Activated CD8-positive, alpha-beta T cell treated with anti-CD3 and anti-CD28 coated beads for 36 hours (primary cell): ENCODE measurements around the gene XPO4. TPM values are rescaled to one million over a fixed set of nuclear protein-coding genes. Genes with fewer than 3 reads are reported as not detected.
"Not testable (repeated sequence)": the region's sequence is repeated elsewhere in the genome, so short reads cannot be mapped to it uniquely, and the experiment has no call there.

ENCODE experiments used
- ATAC-seq: fragments of 200-7000 bp; cut with Tn5 transposase; one replicate; pipeline ENCODE4 v1.10.0; 2021; ENCODE audit warnings: mild to moderate bottlenecking, moderate library complexity
- CTCF ChIA-PET: fragments of 350-600 bp; sonication (Branson Sonifier 250); formaldehyde crosslinking; loops from one replicate; lab custom pipeline; 2021; ENCODE audit warnings: antibody characterized with exemption; lab: Charles Lee
- POLR2A ChIA-PET: fragments of 350-600 bp; sonication (Branson Sonifier 250); formaldehyde crosslinking; loops from one replicate; lab custom pipeline; 2021; ENCODE audit warnings: antibody characterized with exemption; lab: Charles Lee
- DNase-seq: peaks from one replicate; pipeline ENCODE4 v3.0.0-alpha.2; 2020
- H3K27ac Mint-ChIP-seq: one replicate; pipeline ENCODE4 v1.8.0; 2021; ENCODE audit warnings: mild to moderate bottlenecking, mixed read lengths
- H3K27me3 Mint-ChIP-seq: one replicate; pipeline ENCODE4 v1.8.0; 2021; ENCODE audit warnings: mixed read lengths
- H3K36me3 Mint-ChIP-seq: one replicate; pipeline ENCODE4 v1.8.0; 2021; ENCODE audit warnings: low read depth, mixed read lengths
- H3K4me1 Mint-ChIP-seq: one replicate; pipeline ENCODE4 v1.8.0; 2021; ENCODE audit warnings: low read depth, mixed read lengths
- H3K4me3 Mint-ChIP-seq: one replicate; pipeline ENCODE4 v1.8.0; 2021; ENCODE audit warnings: mild to moderate bottlenecking, moderate library complexity, mixed read lengths
- H3K9me3 Mint-ChIP-seq: one replicate; pipeline ENCODE4 v1.8.0; 2021; ENCODE audit warnings: mixed read lengths
- intact Hi-C: fragments of 100-400 bp; cut with micrococcal nuclease; formaldehyde crosslinking; loops from one replicate; pipeline ENCODE4 v1.10.0; 2022
- total RNA-seq, 2 experiments: library from RNA; stranded (reverse); gene quantifications; one replicate each; pipeline ENCODE4 v1.2.3, GENCODE V29; 2021
- TF ChIP-seq, protein P1 (sequence below): fragments of 200-600 bp; IDR thresholded peaks from one replicate; pipeline ENCODE4 v1.8.0; 2022; ENCODE audit warnings: antibody characterized with exemption, mild to moderate bottlenecking

XPO4 gene
- total RNA-seq, 2 experiments from 2014 or later, result 26.6 to 28.0 TPM

- CTCF ChIA-PET, result no interaction called here
- intact Hi-C loops, result loop anchor here (5.0 kb wide), 1 partner anchor 537 kb away; no protein-coding TSS in a partner anchor
- no peaks in the 10 kb centered on the region for H3K9me3 Mint-ChIP-seq
- TF ChIP-seq, protein P1, sequence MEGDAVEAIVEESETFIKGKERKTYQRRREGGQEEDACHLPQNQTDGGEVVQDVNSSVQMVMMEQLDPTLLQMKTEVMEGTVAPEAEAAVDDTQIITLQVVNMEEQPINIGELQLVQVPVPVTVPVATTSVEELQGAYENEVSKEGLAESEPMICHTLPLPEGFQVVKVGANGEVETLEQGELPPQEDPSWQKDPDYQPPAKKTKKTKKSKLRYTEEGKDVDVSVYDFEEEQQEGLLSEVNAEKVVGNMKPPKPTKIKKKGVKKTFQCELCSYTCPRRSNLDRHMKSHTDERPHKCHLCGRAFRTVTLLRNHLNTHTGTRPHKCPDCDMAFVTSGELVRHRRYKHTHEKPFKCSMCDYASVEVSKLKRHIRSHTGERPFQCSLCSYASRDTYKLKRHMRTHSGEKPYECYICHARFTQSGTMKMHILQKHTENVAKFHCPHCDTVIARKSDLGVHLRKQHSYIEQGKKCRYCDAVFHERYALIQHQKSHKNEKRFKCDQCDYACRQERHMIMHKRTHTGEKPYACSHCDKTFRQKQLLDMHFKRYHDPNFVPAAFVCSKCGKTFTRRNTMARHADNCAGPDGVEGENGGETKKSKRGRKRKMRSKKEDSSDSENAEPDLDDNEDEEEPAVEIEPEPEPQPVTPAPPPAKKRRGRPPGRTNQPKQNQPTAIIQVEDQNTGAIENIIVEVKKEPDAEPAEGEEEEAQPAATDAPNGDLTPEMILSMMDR, result no peak
- no peak for ATAC-seq
- H3K4me3 Mint-ChIP-seq, result no peak overlapping the region
- POLR2A ChIA-PET, result no interaction called here
- no peaks in the 10 kb centered on the region for H3K36me3 Mint-ChIP-seq
- no peak for DNase-seq
- no peaks in the 10 kb centered on the region for H3K4me1 Mint-ChIP-seq
- H3K27me3 Mint-ChIP-seq, result peaks cover 12% of the 10 kb centered on the region
- no peak overlapping the region for H3K27ac Mint-ChIP-seq
These were observed 37.5 kb upstream of the XPO4 start for GRCh38 chr13:20940083-20940482.

GRCh38 chr13:20939662-20940061 is 37.1 kb upstream of the XPO4 start:
- no peaks in the 10 kb centered on the region for H3K9me3 Mint-ChIP-seq
- intact Hi-C loops, result loop anchor here (5.0 kb wide), 1 partner anchor 538 kb away; no protein-coding TSS in a partner anchor
- no peak for DNase-seq
- ChIA-PET POLR2A (no interaction called here), CTCF (no interaction called here)
- H3K27me3 Mint-ChIP-seq, result peaks cover 8% of the 10 kb centered on the region
- H3K4me3 Mint-ChIP-seq, result no peak overlapping the region
- TF ChIP-seq, protein P1, result no peak
- H3K27ac Mint-ChIP-seq, result no peak overlapping the region
- H3K4me1 Mint-ChIP-seq, result no peaks in the 10 kb centered on the region
- ATAC-seq, result no peak
- H3K36me3 Mint-ChIP-seq, result no peaks in the 10 kb centered on the region

- Mint-ChIP-seq H3K4me1 (no peaks in the 10 kb centered on the region), H3K27ac (no peak overlapping the region), H3K27me3 (peaks cover 3% of the 10 kb centered on the region), H3K9me3 (no peaks in the 10 kb centered on the region), H3K36me3 (no peaks in the 10 kb centered on the region), H3K4me3 (no peak overlapping the region)
- ATAC-seq (no peak), DNase-seq (no peak)
- CTCF ChIA-PET, result no interaction called here
- TF ChIP-seq, protein P1, result no peak
- POLR2A ChIA-PET, result no interaction called here
- intact Hi-C loops, result no loop called here
These were observed 35.8 kb upstream of the XPO4 start for GRCh38 chr13:20938302-20938701.

DNA sequence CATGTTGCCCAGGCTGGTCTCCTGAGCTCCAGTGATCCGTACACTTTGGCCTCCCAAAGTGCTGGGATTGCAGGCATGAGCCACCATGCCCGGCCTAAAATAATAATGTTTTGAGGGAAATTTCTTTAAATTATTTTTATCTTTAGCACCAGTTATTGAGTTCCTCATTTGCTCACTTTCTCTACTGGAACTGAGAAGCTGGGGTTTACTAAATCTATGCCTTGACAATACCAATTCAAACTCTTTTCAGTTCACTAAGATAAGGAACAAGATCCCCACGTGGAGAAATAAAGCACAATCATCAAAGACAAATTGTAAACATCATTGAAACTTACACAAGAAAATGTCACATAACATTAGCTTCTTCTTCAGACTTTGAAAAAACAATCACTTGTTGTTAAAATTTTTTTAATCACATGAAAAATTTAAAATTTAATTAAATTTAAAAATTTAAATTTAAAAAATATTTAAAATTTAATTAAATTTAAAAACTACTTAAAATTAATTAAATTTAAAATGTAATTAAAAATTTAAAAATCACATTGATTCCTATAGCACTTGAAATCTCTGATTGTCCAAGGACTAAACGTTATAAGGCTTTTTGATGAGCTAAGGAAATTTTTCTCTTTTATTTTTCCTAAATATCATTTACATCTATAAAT is 25.2 kb upstream of the XPO4 start:
- Mint-ChIP-seq H3K36me3 (no peaks in the 10 kb centered on the region), H3K27me3 (no peaks in the 10 kb centered on the region), H3K4me1 (no peaks in the 10 kb centered on the region), H3K9me3 (no peaks in the 10 kb centered on the region), H3K27ac (no peak overlapping the region), H3K4me3 (no peak overlapping the region)
- intact Hi-C loops, result loop anchor here (5.0 to 10.0 kb wide), 2 partner anchors 435 to 743 kb away; no protein-coding TSS in a partner anchor
- TF ChIP-seq, protein P1, result no peak
- POLR2A ChIA-PET, result no interaction called here
- CTCF ChIA-PET, result interaction anchor here (0.6 to 6.2 kb wide), 5 partner anchors 9 to 433 kb away, joined by 3 to 49 read pairs (median 4); no protein-coding TSS in a partner anchor
- ATAC-seq (no peak), DNase-seq (no peak)

- intact Hi-C loops, result loop anchor here (5.0 to 10.0 kb wide), 2 partner anchors 433 to 741 kb away; no protein-coding TSS in a partner anchor
- H3K36me3 Mint-ChIP-seq, H3K9me3 Mint-ChIP-seq, POLR2A ChIA-PET, ATAC-seq, DNase-seq, H3K4me3 Mint-ChIP-seq, H3K4me1 Mint-ChIP-seq, H3K27ac Mint-ChIP-seq, H3K27me3 Mint-ChIP-seq: not testable (repeated sequence)
- CTCF ChIA-PET, result interaction anchor here (0.5 to 6.2 kb wide), 27 partner anchors 8 to 749 kb away, joined by 3 to 49 read pairs (median 4); partner anchors contain the start of gene IL17D
These were observed 22.8 kb upstream of the XPO4 start for GRCh38 chr13:20925395-20925790.
